Left ventricle myocardium inferior (tissue), 1 donor: Measurements from ENCODE around the gene PITPNM2. TPM values are rescaled to one million over a fixed set of nuclear protein-coding genes. Genes with fewer than 3 reads are reported as not detected.
A peak's percentile ranks its signal among the peaks of the same experiment; 100 is the strongest.

Experiments
- DNase-seq: peaks from one replicate; pipeline ENCODE4 v3.0.0-alpha.2; 2020
- H3K27ac ChIP-seq: fragments of 200-600 bp; replicated peaks from 2 replicates; pipeline ENCODE4 v1.8.0; 2021
- H3K27me3 ChIP-seq: fragments of 200-600 bp; 2 replicates; pipeline ENCODE4 v1.8.0; 2021; ENCODE audit warnings: low read depth
- H3K36me3 ChIP-seq: fragments of 200-600 bp; 2 replicates; pipeline ENCODE4 v1.8.0; 2021
- H3K4me1 ChIP-seq: fragments of 200-600 bp; 2 replicates; pipeline ENCODE4 v1.8.0; 2021
- H3K4me3 ChIP-seq: fragments of 200-600 bp; 2 replicates; pipeline ENCODE4 v1.8.0; 2021; ENCODE audit warnings: mild to moderate bottlenecking, moderate library complexity
- H3K9me3 ChIP-seq: fragments of 200-600 bp; replicated peaks from 2 replicates; pipeline ENCODE4 v1.8.0; 2021
- CTCF ChIP-seq: fragments of 200-600 bp; IDR thresholded peaks from 2 replicates; pipeline ENCODE4 v1.8.0; 2021; ENCODE audit warnings: antibody characterized with exemption, mild to moderate bottlenecking, borderline replicate concordance
- intact Hi-C: fragments of 100-400 bp; cut with micrococcal nuclease; formaldehyde crosslinking; loops from one replicate; pipeline ENCODE4 v1.11.0; 2022
- total RNA-seq: library from RNA; stranded (reverse); fragmentation: NEBNext Ultra II Directional; extraction: Animal tissue kit (Norgen Biotek cat#: 25700); gene quantifications from one replicate; pipeline ENCODE4 v1.2.1, GENCODE V29; 2021
- donor health status: DM: no; HTN: yes; CAD: no; lungs with severe emphysema.

The PITPNM2 gene
- total RNA-seq, 1 donor from 2014 or later, result 18.4 TPM

GRCh38 chr12:123133701-123134100, 17.2 kb downstream of the PITPNM2 start:
- no peaks in the 10 kb centered on the region for H3K27me3 ChIP-seq
- no peak for DNase-seq
- H3K4me3 ChIP-seq, result no peak overlapping the region
- no peaks in the 10 kb centered on the region for H3K9me3 ChIP-seq
- no peak for TF ChIP-seq CTCF
- H3K36me3 ChIP-seq, result no peaks in the 10 kb centered on the region
- H3K27ac ChIP-seq, result no peak overlapping the region
- intact Hi-C loops, result no loop called here
- H3K4me1 ChIP-seq, result peaks cover 29% of the 10 kb centered on the region

- TF ChIP-seq CTCF, result no peak
- DNase-seq, result no peak
- intact Hi-C loops, result no loop called here
- no peaks in the 10 kb centered on the region for H3K36me3 ChIP-seq
- H3K4me3 ChIP-seq, result no peak overlapping the region
- H3K4me1 ChIP-seq, result peaks cover 29% of the 10 kb centered on the region
- no peaks in the 10 kb centered on the region for H3K9me3 ChIP-seq
- H3K27me3 ChIP-seq, result no peaks in the 10 kb centered on the region
- H3K27ac ChIP-seq, result no peak overlapping the region
These were observed 17.8 kb downstream of the PITPNM2 start for GRCh38 chr12:123132951-123133619.

GRCh38 chr12:123131879-123132402, 18.9 kb downstream of the PITPNM2 start:
- TF ChIP-seq CTCF, result no peak
- peak overlapping the region; percentile 80 for H3K27ac ChIP-seq
- peaks cover 38% of the 10 kb centered on the region for H3K4me1 ChIP-seq
- H3K36me3 ChIP-seq, result no peaks in the 10 kb centered on the region
- H3K9me3 ChIP-seq, result no peaks in the 10 kb centered on the region
- no peak for DNase-seq
- H3K4me3 ChIP-seq, result no peak overlapping the region
- no peaks in the 10 kb centered on the region for H3K27me3 ChIP-seq
- intact Hi-C loops, result no loop called here

- Histone ChIP-seq H3K27ac (peak overlapping the region; percentile 80), H3K27me3 (no peaks in the 10 kb centered on the region), H3K4me3 (no peak overlapping the region), H3K9me3 (no peaks in the 10 kb centered on the region), H3K36me3 (no peaks in the 10 kb centered on the region), H3K4me1 (peaks cover 44% of the 10 kb centered on the region)
- intact Hi-C loops, result no loop called here
- TF ChIP-seq CTCF, result no peak
- DNase-seq, result no peak
These were observed 19.5 kb downstream of the PITPNM2 start for GRCh38 chr12:123131291-123131832.

- peaks cover 50% of the 10 kb centered on the region for H3K4me1 ChIP-seq
- no peak for TF ChIP-seq CTCF
- intact Hi-C loops, result no loop called here
- H3K9me3 ChIP-seq, result no peaks in the 10 kb centered on the region
- no peaks in the 10 kb centered on the region for H3K36me3 ChIP-seq
- no peaks in the 10 kb centered on the region for H3K27me3 ChIP-seq
- H3K4me3 ChIP-seq, result no peak overlapping the region
- no peak overlapping the region for H3K27ac ChIP-seq
- DNase-seq, result no peak
These were observed 21.3 kb downstream of the PITPNM2 start for GRCh38 chr12:123129621-123130020.
